ENCODE measurements around the gene ERBB4. TPM values are rescaled to one million over a fixed set of nuclear protein-coding genes. Genes with fewer than 3 reads are reported as not detected.

ERBB4 gene
- total RNA-seq, 2 experiments from 2014 or later = not detected

GRCh38 chr2:212109792-212110680 lies 428.6 kb downstream of the ERBB4 start:
- ChIA-PET CTCF (ENCODE audit: unreplicated experiment) (no interaction called here), POLR2A (interaction anchor here (0.5 to 0.9 kb wide), 2 partner anchors 8 to 154 kb away, joined by 3 read pairs; no protein-coding TSS in a partner anchor)
- no peaks in the 10 kb centered on the region for H3K79me2 ChIP-seq (ENCODE audit: insufficient read depth, low read depth, low read length)
- no peaks in the 10 kb centered on the region for H3K9me2 ChIP-seq (ENCODE audit: insufficient read depth, low read length)
- intact Hi-C loops (cut with micrococcal nuclease; ENCODE audit: unreplicated experiment) = no loop called here
- no peaks in the 10 kb centered on the region for H3K36me3 ChIP-seq (ENCODE audit: insufficient read depth, low read length)
- no peak overlapping the region for H3K27ac ChIP-seq (ENCODE audit: low read depth, low read length, poor library complexity, severe bottlenecking)
- H4K20me1 ChIP-seq (ENCODE audit: insufficient read depth, low read length) = no peaks in the 10 kb centered on the region
- no peaks in the 10 kb centered on the region for H3K4me1 ChIP-seq (ENCODE audit: insufficient read depth, low read length, poor library complexity, severe bottlenecking)
- TF ChIP-seq CTCF (conservative IDR thresholded peaks at IDR 0.05; ENCODE audit: low read length) (no peak), EZH2phosphoT487 (IDR thresholded peaks at IDR 0.05; ENCODE audit: borderline replicate concordance, low read depth, low read length) (no peak)
- no peak overlapping the region for H3K4me3 ChIP-seq (ENCODE audit: low read depth, low read length, poor library complexity, severe bottlenecking)
- H3K4me2 ChIP-seq (ENCODE audit: low read length) = no peak overlapping the region
- H3K9me3 ChIP-seq (ENCODE audit: low read length) = no peaks in the 10 kb centered on the region
- BruUV-seq (replicated peaks) = no TSS peak
- DNase-seq (ENCODE audit: low spot score) = no peak
- H2AFZ ChIP-seq (ENCODE audit: low read length) = no peak overlapping the region

- ChIA-PET CTCF (ENCODE audit: unreplicated experiment) (no interaction called here), POLR2A (interaction anchor here (0.5 to 0.9 kb wide), 2 partner anchors 9 to 111 kb away, joined by 3 to 4 read pairs; no protein-coding TSS in a partner anchor)
Measured at GRCh38 chr2:212109217-212109616, 429.4 kb downstream of the ERBB4 start.

More at GRCh38 chr2:212109217-212109616, 429.4 kb downstream of the ERBB4 start:
- BruUV-seq (replicated peaks) = no TSS peak
- H3K9me2 ChIP-seq (ENCODE audit: insufficient read depth, low read length) = no peaks in the 10 kb centered on the region
- intact Hi-C loops (cut with micrococcal nuclease; ENCODE audit: unreplicated experiment) = no loop called here
- H3K36me3 ChIP-seq (ENCODE audit: insufficient read depth, low read length) = no peaks in the 10 kb centered on the region
- no peaks in the 10 kb centered on the region for H3K79me2 ChIP-seq (ENCODE audit: insufficient read depth, low read depth, low read length)
- TF ChIP-seq CTCF (conservative IDR thresholded peaks at IDR 0.05; ENCODE audit: low read length) (no peak), EZH2phosphoT487 (IDR thresholded peaks at IDR 0.05; ENCODE audit: borderline replicate concordance, low read depth, low read length) (no peak)
- no peak overlapping the region for H2AFZ ChIP-seq (ENCODE audit: low read length)
- no peak for DNase-seq (ENCODE audit: low spot score)
- H3K9me3 ChIP-seq (ENCODE audit: low read length) = no peaks in the 10 kb centered on the region
- no peak overlapping the region for H3K4me3 ChIP-seq (ENCODE audit: low read depth, low read length, poor library complexity, severe bottlenecking)
- no peak overlapping the region for H3K27ac ChIP-seq (ENCODE audit: low read depth, low read length, poor library complexity, severe bottlenecking)
- no peaks in the 10 kb centered on the region for H4K20me1 ChIP-seq (ENCODE audit: insufficient read depth, low read length)
- no peak overlapping the region for H3K4me2 ChIP-seq (ENCODE audit: low read length)
- no peaks in the 10 kb centered on the region for H3K4me1 ChIP-seq (ENCODE audit: insufficient read depth, low read length, poor library complexity, severe bottlenecking)
